Parathyroid adenoma (tissue), 2 donors: ENCODE results near the gene PRKCA.

Source experiments
- H2AFZ ChIP-seq: fragments of 300-600 bp; sonication (generic); one replicate; pipeline ENCODE4 v1.7.0; 2017; ENCODE audit warnings: antibody characterized with exemption, mild to moderate bottlenecking
- H3K27ac ChIP-seq: fragments of 300-600 bp; sonication (generic); one replicate; pipeline ENCODE4 v1.7.0; 2017
- H3K27me3 ChIP-seq: fragments of 300-600 bp; sonication (generic); one replicate; pipeline ENCODE4 v1.7.0; 2017; ENCODE audit warnings: low read length; ENCODE audit not compliant: control insufficient read depth, insufficient read depth
- H3K36me3 ChIP-seq: fragments of 300-600 bp; sonication (generic); one replicate; pipeline ENCODE4 v1.7.0; 2017; ENCODE audit warnings: low read length; ENCODE audit not compliant: control insufficient read depth, insufficient read depth
- H3K4me1 ChIP-seq: fragments of 300-600 bp; sonication (generic); one replicate; pipeline ENCODE4 v1.7.0; 2017; ENCODE audit warnings: control low read depth
- H3K4me2 ChIP-seq: fragments of 300-600 bp; sonication (generic); one replicate; pipeline ENCODE4 v1.7.0; 2017; ENCODE audit warnings: low read length
- H3K4me3 ChIP-seq: fragments of 300-600 bp; sonication (generic); one replicate; pipeline ENCODE4 v1.7.0; 2017; ENCODE audit warnings: low read depth, low read length
- H3K79me2 ChIP-seq: fragments of 300-600 bp; sonication (generic); one replicate; pipeline ENCODE4 v1.7.0; 2017; ENCODE audit warnings: control low read depth
- H3K9ac ChIP-seq: fragments of 300-600 bp; sonication (generic); one replicate; pipeline ENCODE4 v1.7.0; 2017; ENCODE audit warnings: mild to moderate bottlenecking
- H3K9me3 ChIP-seq: fragments of 300-600 bp; sonication (generic); one replicate; pipeline ENCODE4 v1.7.0; 2017; ENCODE audit warnings: low read length; ENCODE audit not compliant: control insufficient read depth
- CTCF ChIP-seq: fragments of 300-600 bp; sonication (generic); IDR thresholded peaks from one replicate; pipeline ENCODE4 v1.7.0; 2017; ENCODE audit warnings: antibody characterized with exemption, mild to moderate bottlenecking
- donor health status: primary hyperparathyroidism.

Gene PRKCA

GRCh38 chr17:66364508-66364907 lies 62.1 kb downstream of the PRKCA start:
- H3K27me3 ChIP-seq = no peaks in the 10 kb centered on the region
- H2AFZ ChIP-seq = no peak overlapping the region
- no peaks in the 10 kb centered on the region for H3K4me1 ChIP-seq
- H3K36me3 ChIP-seq = no peaks in the 10 kb centered on the region
- no peak overlapping the region for H3K4me2 ChIP-seq
- H3K4me3 ChIP-seq = no peak overlapping the region
- H3K9me3 ChIP-seq = no peaks in the 10 kb centered on the region
- no peaks in the 10 kb centered on the region for H3K79me2 ChIP-seq
- H3K27ac ChIP-seq = no peak overlapping the region
- TF ChIP-seq CTCF = no peak
- H3K9ac ChIP-seq = no peak overlapping the region

- Histone ChIP-seq H3K27ac (no peak overlapping the region), H3K4me2 (no peak overlapping the region), H3K4me1 (no peaks in the 10 kb centered on the region), H3K9ac (no peak overlapping the region), H3K79me2 (no peaks in the 10 kb centered on the region), H3K36me3 (no peaks in the 10 kb centered on the region), H3K27me3 (no peaks in the 10 kb centered on the region), H3K9me3 (no peaks in the 10 kb centered on the region), H3K4me3 (no peak overlapping the region), H2AFZ (no peak overlapping the region)
- no peak for TF ChIP-seq CTCF
Observed at GRCh38 chr17:66364990-66365490, 62.6 kb downstream of the PRKCA start.

- no peaks in the 10 kb centered on the region for H3K9me3 ChIP-seq
- H3K9ac ChIP-seq = no peak overlapping the region
- H3K36me3 ChIP-seq = no peaks in the 10 kb centered on the region
- no peak overlapping the region for H2AFZ ChIP-seq
- no peak overlapping the region for H3K4me3 ChIP-seq
- H3K79me2 ChIP-seq = no peaks in the 10 kb centered on the region
- no peak overlapping the region for H3K27ac ChIP-seq
- TF ChIP-seq CTCF = no peak
- H3K4me1 ChIP-seq = no peaks in the 10 kb centered on the region
- H3K4me2 ChIP-seq = no peak overlapping the region
- no peaks in the 10 kb centered on the region for H3K27me3 ChIP-seq
Observed at GRCh38 chr17:66365903-66366302, 63.5 kb downstream of the PRKCA start.

GRCh38 chr17:66367107-66367506 lies 64.7 kb downstream of the PRKCA start:
- Histone ChIP-seq H3K27ac (no peak overlapping the region), H3K4me1 (no peaks in the 10 kb centered on the region), H3K36me3 (no peaks in the 10 kb centered on the region), H3K79me2 (no peaks in the 10 kb centered on the region), H3K9me3 (no peaks in the 10 kb centered on the region), H3K4me3 (no peak overlapping the region), H3K9ac (no peak overlapping the region), H2AFZ (no peak overlapping the region), H3K4me2 (no peak overlapping the region), H3K27me3 (no peaks in the 10 kb centered on the region)
- no peak for TF ChIP-seq CTCF

GRCh38 chr17:66369830-66370229 lies 67.4 kb downstream of the PRKCA start:
- Histone ChIP-seq H3K27me3 (no peaks in the 10 kb centered on the region), H3K4me1 (peaks cover 7% of the 10 kb centered on the region), H3K9ac (no peak overlapping the region), H3K4me3 (no peak overlapping the region), H3K36me3 (no peaks in the 10 kb centered on the region), H3K79me2 (no peaks in the 10 kb centered on the region), H3K9me3 (no peaks in the 10 kb centered on the region), H3K27ac (no peak overlapping the region), H2AFZ (no peak overlapping the region), H3K4me2 (no peak overlapping the region)
- TF ChIP-seq CTCF = no peak
